Measurements from ENCODE around the gene ACVR1. TPM values are rescaled to one million over a fixed set of nuclear protein-coding genes. Genes with fewer than 3 reads are reported as not detected.

Gene ACVR1
- total RNA-seq, 1 experiment from 2014 or later, result 11.1 TPM

DNA sequence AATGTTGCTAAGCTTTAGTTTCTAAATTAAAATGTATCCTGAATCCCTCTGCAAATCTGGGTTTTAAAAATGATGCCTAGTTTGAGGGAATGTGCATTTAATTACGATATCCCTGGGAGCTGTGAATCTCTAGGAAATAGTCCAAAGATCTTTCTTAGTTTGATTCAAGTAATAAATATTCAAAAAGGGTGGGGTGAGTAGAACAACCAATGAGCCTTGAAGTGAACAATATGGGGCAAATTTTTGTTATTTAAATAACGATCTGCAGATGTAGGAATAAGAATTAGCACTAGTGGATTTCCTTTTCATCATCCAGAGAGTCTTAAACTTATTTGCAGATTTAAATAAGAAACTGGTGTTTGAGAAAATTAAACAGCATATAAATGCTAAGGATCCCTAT is 106.3 kb downstream of the ACVR1 start:
- Histone ChIP-seq H3K4me3 (ENCODE audit: low read depth, low read length) (no peak overlapping the region), H3K27me3 (replicated peaks; ENCODE audit: control insufficient read depth, insufficient read depth, low read length) (no peaks in the 10 kb centered on the region), H3K4me1 (no peaks in the 10 kb centered on the region), H3K36me3 (ENCODE audit: control insufficient read depth, insufficient read depth, low read length) (no peaks in the 10 kb centered on the region), H3K9me3 (no peaks in the 10 kb centered on the region)
- H3K4me1 Mint-ChIP-seq (ENCODE audit: low read depth, unreplicated experiment), result no peaks in the 10 kb centered on the region
- ChIA-PET CTCF (no interaction called here), POLR2A (no interaction called here)
- no peaks in the 10 kb centered on the region for H3K27me3 Mint-ChIP-seq (ENCODE audit: insufficient read depth, unreplicated experiment)
- no peak overlapping the region for H3K4me3 Mint-ChIP-seq (ENCODE audit: unreplicated experiment)
- no TSS peak for BruUV-seq (replicated peaks)
- no peak overlapping the region for H3K27ac Mint-ChIP-seq (ENCODE audit: unreplicated experiment)
- peaks cover 6% of the 10 kb centered on the region for H3K36me3 Mint-ChIP-seq (ENCODE audit: insufficient read depth, unreplicated experiment)
- TF ChIP-seq CTCF (IDR thresholded peaks at IDR 0.05; ENCODE audit: insufficient read depth in 1 of 2, low read depth in 1 of 2, low read length in 1 of 2, severe bottlenecking in 1 of 2, unreplicated experiment in 1 of 2), result no peak
- H3K9me3 Mint-ChIP-seq (ENCODE audit: unreplicated experiment), result no peaks in the 10 kb centered on the region
- DNase-seq, result no peak
- intact Hi-C loops (cut with micrococcal nuclease; ENCODE audit: unreplicated experiment), result loop anchor here (10.0 kb wide), 1 partner anchor 465 kb away; no protein-coding TSS in a partner anchor

- Histone ChIP-seq H3K4me1 (no peaks in the 10 kb centered on the region), H3K4me3 (ENCODE audit: low read depth, low read length) (no peak overlapping the region), H3K9me3 (no peaks in the 10 kb centered on the region), H3K27me3 (replicated peaks; ENCODE audit: control insufficient read depth, insufficient read depth, low read length) (no peaks in the 10 kb centered on the region), H3K36me3 (ENCODE audit: control insufficient read depth, insufficient read depth, low read length) (no peaks in the 10 kb centered on the region)
- no TSS peak for BruUV-seq (replicated peaks)
- DNase-seq, result no peak
- no peak overlapping the region for H3K27ac Mint-ChIP-seq (ENCODE audit: unreplicated experiment)
- ChIA-PET POLR2A (no interaction called here), CTCF (no interaction called here)
- H3K36me3 Mint-ChIP-seq (ENCODE audit: insufficient read depth, unreplicated experiment), result peaks cover 6% of the 10 kb centered on the region
- no peaks in the 10 kb centered on the region for H3K27me3 Mint-ChIP-seq (ENCODE audit: insufficient read depth, unreplicated experiment)
- intact Hi-C loops (cut with micrococcal nuclease; ENCODE audit: unreplicated experiment), result no loop called here
- no peaks in the 10 kb centered on the region for H3K4me1 Mint-ChIP-seq (ENCODE audit: low read depth, unreplicated experiment)
- no peaks in the 10 kb centered on the region for H3K9me3 Mint-ChIP-seq (ENCODE audit: unreplicated experiment)
- H3K4me3 Mint-ChIP-seq (ENCODE audit: unreplicated experiment), result no peak overlapping the region
- no peak for TF ChIP-seq CTCF (IDR thresholded peaks at IDR 0.05; ENCODE audit: insufficient read depth in 1 of 2, low read depth in 1 of 2, low read length in 1 of 2, severe bottlenecking in 1 of 2, unreplicated experiment in 1 of 2)
Measured at GRCh38 chr2:157764386-157764785, 111.7 kb downstream of the ACVR1 start.

- no TSS peak for BruUV-seq (replicated peaks)
- Histone ChIP-seq H3K9me3 (no peaks in the 10 kb centered on the region), H3K27me3 (replicated peaks; ENCODE audit: control insufficient read depth, insufficient read depth, low read length) (no peaks in the 10 kb centered on the region), H3K36me3 (ENCODE audit: control insufficient read depth, insufficient read depth, low read length) (no peaks in the 10 kb centered on the region), H3K4me1 (no peaks in the 10 kb centered on the region), H3K4me3 (ENCODE audit: low read depth, low read length) (no peak overlapping the region)
- no peak overlapping the region for H3K4me3 Mint-ChIP-seq (ENCODE audit: unreplicated experiment)
- H3K9me3 Mint-ChIP-seq (ENCODE audit: unreplicated experiment), result no peaks in the 10 kb centered on the region
- no peak for TF ChIP-seq CTCF (IDR thresholded peaks at IDR 0.05; ENCODE audit: insufficient read depth in 1 of 2, low read depth in 1 of 2, low read length in 1 of 2, severe bottlenecking in 1 of 2, unreplicated experiment in 1 of 2)
- ChIA-PET CTCF (no interaction called here), POLR2A (no interaction called here)
- intact Hi-C loops (cut with micrococcal nuclease; ENCODE audit: unreplicated experiment), result no loop called here
- no peak for DNase-seq
- peaks cover 6% of the 10 kb centered on the region for H3K36me3 Mint-ChIP-seq (ENCODE audit: insufficient read depth, unreplicated experiment)
- H3K27me3 Mint-ChIP-seq (ENCODE audit: insufficient read depth, unreplicated experiment), result no peaks in the 10 kb centered on the region
- H3K27ac Mint-ChIP-seq (ENCODE audit: unreplicated experiment), result no peak overlapping the region
- no peaks in the 10 kb centered on the region for H3K4me1 Mint-ChIP-seq (ENCODE audit: low read depth, unreplicated experiment)
Measured at GRCh38 chr2:157761520-157761919, 114.6 kb downstream of the ACVR1 start.
